Tibial nerve (tissue), 3 donors: ENCODE results near the gene KIF13A.

Experiments used
- CTCF ChIP-seq, 5 experiments: fragments of 200-600 bp in 3 of 5; fragments of 450-650 bp in 2 of 5; sonication (generic) in 3 of 5; IDR thresholded peaks; one replicate each; pipeline ENCODE4 v1.5.1; 2016 to 2019; ENCODE audit warnings: antibody characterized with exemption in 5 of 5, mild to moderate bottlenecking in 3 of 5, moderate library complexity in 2 of 5
- POLR2A ChIP-seq, 2 donors: fragments of 450-650 bp; IDR thresholded peaks; one replicate each; pipeline ENCODE4 v1.6.1; 2017; ENCODE audit warnings: antibody characterized with exemption in 2 of 2, mild to moderate bottlenecking in 2 of 2, moderate library complexity in 2 of 2

DNA sequence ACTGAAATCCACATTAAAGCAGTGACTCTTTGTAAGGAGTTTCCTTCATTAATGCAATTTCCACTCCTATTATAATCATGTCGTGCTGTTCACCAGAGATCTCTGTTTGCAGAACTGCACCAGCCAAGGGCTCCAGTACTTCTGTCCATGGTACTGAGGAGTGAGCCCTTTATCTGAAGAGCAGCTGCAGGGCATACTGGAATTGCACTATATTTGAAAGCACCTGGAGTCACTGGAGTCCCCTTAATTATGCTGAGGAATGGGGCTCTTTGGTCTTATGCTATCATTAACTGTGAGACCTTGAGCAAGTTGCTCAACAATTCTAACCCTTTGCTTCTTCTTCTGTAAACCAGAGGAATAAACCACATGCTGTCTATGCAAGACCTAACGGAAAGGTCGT, 219.0 kb downstream of the KIF13A start:
- no peak for TF ChIP-seq POLR2A (IDR thresholded peaks at IDR 0.05)
- TF ChIP-seq CTCF (IDR thresholded peaks at IDR 0.05) = no peak
